LNCAP (cell line): ENCODE results near the gene BGLAP.

Experiments used
- TF ChIP-seq, protein P1 (sequence below): fragments of 450-650 bp; IDR thresholded peaks from 2 replicates; pipeline ENCODE4 v1.5.1; 2017; ENCODE audit warnings: mild to moderate bottlenecking

BGLAP gene

GRCh38 chr1:156241311-156241811 lies 623 bp upstream of the BGLAP start:
- TF ChIP-seq, protein P1, sequence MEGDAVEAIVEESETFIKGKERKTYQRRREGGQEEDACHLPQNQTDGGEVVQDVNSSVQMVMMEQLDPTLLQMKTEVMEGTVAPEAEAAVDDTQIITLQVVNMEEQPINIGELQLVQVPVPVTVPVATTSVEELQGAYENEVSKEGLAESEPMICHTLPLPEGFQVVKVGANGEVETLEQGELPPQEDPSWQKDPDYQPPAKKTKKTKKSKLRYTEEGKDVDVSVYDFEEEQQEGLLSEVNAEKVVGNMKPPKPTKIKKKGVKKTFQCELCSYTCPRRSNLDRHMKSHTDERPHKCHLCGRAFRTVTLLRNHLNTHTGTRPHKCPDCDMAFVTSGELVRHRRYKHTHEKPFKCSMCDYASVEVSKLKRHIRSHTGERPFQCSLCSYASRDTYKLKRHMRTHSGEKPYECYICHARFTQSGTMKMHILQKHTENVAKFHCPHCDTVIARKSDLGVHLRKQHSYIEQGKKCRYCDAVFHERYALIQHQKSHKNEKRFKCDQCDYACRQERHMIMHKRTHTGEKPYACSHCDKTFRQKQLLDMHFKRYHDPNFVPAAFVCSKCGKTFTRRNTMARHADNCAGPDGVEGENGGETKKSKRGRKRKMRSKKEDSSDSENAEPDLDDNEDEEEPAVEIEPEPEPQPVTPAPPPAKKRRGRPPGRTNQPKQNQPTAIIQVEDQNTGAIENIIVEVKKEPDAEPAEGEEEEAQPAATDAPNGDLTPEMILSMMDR: no peak

- TF ChIP-seq, protein P1: no peak
Observed at GRCh38 chr1:156242738-156243137, 754 bp downstream of the BGLAP start.

GRCh38 chr1:156244126-156244525 lies 2.1 kb downstream of the BGLAP start:
- TF ChIP-seq, protein P1: no peak

DNA sequence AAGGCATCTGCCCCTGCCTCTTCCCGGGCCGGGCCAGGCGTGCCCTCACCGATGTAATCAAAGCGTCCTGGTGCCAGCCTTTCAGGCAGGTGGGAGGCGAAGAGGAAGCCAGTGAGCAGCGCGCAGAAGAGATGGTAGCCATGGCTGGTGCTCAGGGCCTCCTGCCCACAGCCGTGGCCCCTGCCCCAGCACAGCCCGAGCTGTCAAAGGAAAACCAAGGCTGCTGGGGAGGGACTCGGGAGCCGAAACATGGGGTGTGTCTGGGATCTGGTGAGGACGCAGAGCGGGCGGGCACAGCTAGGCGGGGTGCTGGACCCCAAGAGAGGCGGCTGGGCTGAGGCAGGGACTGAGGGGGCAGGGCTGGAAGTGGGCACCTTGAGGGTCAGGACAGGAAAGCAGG lies 2.7 kb downstream of the BGLAP start:
- TF ChIP-seq, protein P1: no peak

DNA sequence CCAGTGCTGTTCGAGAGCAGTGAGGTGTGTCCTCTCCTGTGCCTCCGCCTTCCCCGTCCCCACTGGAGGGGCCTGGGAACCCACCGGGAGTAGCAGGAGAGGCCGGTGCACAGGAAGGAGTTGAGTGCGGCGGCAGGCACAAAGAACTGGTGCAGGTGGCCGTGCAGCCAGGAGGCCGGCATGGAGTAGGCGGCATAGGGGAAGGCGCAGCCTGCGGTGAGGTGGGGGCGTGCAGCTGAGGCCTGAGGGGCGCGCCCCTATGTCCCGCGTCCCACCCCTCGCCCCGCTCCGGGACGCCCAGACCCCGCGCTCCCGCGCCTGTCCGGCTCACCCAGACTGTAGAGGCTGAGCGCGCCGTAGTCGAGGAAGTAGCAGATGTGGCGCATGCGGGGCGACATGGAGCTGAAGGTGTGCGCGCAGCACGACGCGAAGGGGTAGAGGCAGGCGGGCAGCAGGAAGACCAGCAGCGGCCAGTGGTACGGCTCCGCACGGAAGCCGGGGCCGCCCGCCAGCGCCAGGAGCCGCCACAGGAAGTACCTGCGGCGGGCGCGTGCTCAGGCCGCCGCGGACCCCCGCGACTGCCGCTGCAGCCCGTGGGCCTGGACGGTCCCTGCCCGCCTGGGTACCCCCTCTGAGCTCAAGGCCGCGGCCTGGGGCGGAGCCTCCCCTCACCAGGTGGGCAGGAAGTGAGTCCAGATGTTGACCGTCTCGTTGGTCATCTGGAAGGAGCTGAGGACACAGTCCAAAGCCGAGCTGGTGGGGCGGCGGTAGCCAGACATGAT lies 3.7 kb downstream of the BGLAP start:
- TF ChIP-seq, protein P1: no peak

DNA sequence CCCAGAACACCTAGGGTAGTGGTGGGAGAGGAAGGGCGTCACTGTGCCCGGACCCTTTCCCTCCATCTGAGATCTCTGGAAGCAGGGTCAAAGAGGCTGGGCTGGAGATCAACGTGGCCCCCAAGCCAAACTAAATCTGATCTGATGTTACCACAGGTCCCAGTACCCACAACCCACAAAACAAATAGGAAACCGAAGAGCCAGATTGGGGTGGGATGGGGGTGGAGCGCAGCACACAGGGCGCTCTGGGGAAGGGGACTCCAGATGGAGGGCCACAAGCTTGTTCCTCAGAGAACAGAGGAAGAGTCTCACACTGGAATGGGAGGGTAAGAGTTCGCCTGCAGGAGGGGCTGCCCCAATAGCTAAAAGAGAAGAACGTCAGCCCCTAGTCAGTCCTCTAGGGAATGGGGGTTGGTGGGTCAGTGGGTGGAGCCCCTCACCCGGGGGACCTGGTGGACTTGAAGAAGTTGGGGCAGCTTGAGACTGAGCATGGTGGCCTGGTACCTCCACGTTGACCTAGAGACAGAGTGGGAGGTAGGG lies 4.3 kb downstream of the BGLAP start:
- TF ChIP-seq, protein P1: no peak

DNA sequence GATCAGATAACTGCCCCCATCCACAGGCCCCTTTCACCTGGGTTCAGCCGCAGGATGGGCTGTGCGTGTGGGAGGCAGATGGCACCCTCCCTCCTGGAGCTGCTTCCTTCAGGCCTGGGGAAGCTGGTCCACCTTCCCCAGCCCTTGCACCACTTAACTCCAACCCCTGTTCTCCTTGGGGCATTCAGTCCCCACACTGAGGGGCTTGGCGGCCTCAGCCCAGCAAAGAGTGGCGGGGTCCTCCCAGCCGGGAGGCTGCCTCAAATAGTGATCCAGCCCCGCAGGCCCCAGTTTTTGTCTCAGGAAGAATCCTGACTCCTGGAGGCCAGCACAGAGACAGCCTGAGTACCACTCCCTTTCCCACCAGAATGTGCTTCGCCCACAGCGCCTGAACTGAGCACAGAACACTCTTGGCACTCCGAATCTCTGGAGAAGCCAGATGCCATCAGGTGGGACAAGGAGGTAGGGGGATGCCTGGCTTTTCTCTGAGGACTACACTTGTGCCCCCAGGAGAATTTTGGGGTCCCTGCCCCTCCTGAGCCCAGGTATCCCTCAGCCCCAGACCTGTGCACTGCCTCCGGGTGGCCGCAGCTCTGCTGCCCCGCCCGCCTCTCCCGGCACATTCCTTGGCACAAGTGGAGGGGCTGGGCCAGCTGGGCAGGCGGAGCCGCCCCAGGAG lies 4.9 kb downstream of the BGLAP start:
- TF ChIP-seq, protein P1: no peak
